Neural progenitor cell (in vitro differentiated cells): Measurements from ENCODE around the gene TMX4.

Experiments
- EZH2 ChIP-seq: fragments of 200-600 bp; sonication (generic); IDR thresholded peaks from 2 replicates; pipeline ENCODE4 v1.6.1; 2017; ENCODE audit warnings: antibody characterized with exemption, mild to moderate bottlenecking, moderate library complexity
- EZH2phosphoT487 ChIP-seq: fragments of 200-600 bp; sonication (generic); IDR thresholded peaks from 2 replicates; pipeline ENCODE4 v1.6.1; 2017; ENCODE audit warnings: antibody characterized with exemption
- TF ChIP-seq, protein P1 (sequence below): fragments of 200-600 bp; sonication (generic); IDR thresholded peaks from 2 replicates; pipeline ENCODE4 v1.5.1; 2017; ENCODE audit warnings: antibody characterized with exemption, mild to moderate bottlenecking

DNA sequence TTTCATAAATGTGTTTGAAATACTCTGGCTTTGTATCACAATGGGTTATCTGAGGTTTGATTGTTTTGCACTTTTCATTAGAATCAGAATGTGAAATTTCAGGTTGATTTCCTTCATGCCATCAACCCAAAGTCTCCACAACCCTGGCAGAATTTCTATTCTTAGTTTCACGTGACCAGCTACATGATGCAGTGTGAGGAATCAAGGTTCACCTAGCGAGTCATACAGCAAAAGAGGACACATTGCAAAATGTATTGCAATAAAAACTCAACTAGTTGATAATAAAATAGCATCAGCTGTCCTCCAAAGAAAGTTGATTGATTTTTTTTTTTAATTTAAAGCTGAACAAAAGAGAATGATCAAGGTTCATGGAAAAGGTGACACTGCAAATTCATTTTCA is 81.5 kb downstream of the TMX4 start:
- TF ChIP-seq, protein P1, sequence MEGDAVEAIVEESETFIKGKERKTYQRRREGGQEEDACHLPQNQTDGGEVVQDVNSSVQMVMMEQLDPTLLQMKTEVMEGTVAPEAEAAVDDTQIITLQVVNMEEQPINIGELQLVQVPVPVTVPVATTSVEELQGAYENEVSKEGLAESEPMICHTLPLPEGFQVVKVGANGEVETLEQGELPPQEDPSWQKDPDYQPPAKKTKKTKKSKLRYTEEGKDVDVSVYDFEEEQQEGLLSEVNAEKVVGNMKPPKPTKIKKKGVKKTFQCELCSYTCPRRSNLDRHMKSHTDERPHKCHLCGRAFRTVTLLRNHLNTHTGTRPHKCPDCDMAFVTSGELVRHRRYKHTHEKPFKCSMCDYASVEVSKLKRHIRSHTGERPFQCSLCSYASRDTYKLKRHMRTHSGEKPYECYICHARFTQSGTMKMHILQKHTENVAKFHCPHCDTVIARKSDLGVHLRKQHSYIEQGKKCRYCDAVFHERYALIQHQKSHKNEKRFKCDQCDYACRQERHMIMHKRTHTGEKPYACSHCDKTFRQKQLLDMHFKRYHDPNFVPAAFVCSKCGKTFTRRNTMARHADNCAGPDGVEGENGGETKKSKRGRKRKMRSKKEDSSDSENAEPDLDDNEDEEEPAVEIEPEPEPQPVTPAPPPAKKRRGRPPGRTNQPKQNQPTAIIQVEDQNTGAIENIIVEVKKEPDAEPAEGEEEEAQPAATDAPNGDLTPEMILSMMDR: no peak
- TF ChIP-seq EZH2 (no peak), EZH2phosphoT487 (no peak)
